GM13976 (cell line): ENCODE results near the gene FHOD3.

ENCODE experiments used
- DNase-seq: peaks from one replicate; pipeline ENCODE4 v3.0.0; 2012; ENCODE audit warnings: low spot score
- CTCF ChIP-seq: IDR thresholded peaks from 2 replicates; pipeline ENCODE4 v1.5.1; 2012; ENCODE audit warnings: borderline replicate concordance, mild to moderate bottlenecking; ENCODE audit not compliant: insufficient read depth; ENCODE audit errors: extremely low read depth, missing control alignments, control extremely low read depth
- in situ Hi-C: fragments of 300-500 bp; cut with MboI; formaldehyde crosslinking; loops from one replicate; pipeline ENCODE4 v1.12.0; 2022; ENCODE audit warnings: low sequenced_read_pairs, mixed read lengths, inconsistent platforms; ENCODE audit not compliant: unreplicated experiment

Gene FHOD3

GRCh38 chr18:36467614-36468013, 170.1 kb downstream of the FHOD3 start:
- DNase-seq = no peak
- TF ChIP-seq CTCF = no peak
- in situ Hi-C loops = no loop called here

- no peak for TF ChIP-seq CTCF
- no peak for DNase-seq
- in situ Hi-C loops = no loop called here
These were observed 170.6 kb downstream of the FHOD3 start for GRCh38 chr18:36468161-36468560.

- no peak for TF ChIP-seq CTCF
- DNase-seq = no peak
- in situ Hi-C loops = no loop called here
These were observed 171.9 kb downstream of the FHOD3 start for GRCh38 chr18:36469461-36469860.

GRCh38 chr18:36470896-36471295, 173.4 kb downstream of the FHOD3 start:
- TF ChIP-seq CTCF = no peak
- in situ Hi-C loops = no loop called here
- DNase-seq = no peak

- DNase-seq = no peak
- no peak for TF ChIP-seq CTCF
- in situ Hi-C loops = no loop called here
These were observed 173.9 kb downstream of the FHOD3 start for GRCh38 chr18:36471393-36471792.

GRCh38 chr18:36476433-36476832, 178.9 kb downstream of the FHOD3 start:
- TF ChIP-seq CTCF = no peak
- DNase-seq = no peak
- in situ Hi-C loops = no loop called here

- DNase-seq = no peak
- in situ Hi-C loops = no loop called here
- TF ChIP-seq CTCF = no peak
These were observed 180.3 kb downstream of the FHOD3 start for GRCh38 chr18:36477776-36478175.
